GM11168 (cell line): ENCODE data around the gene DHRS12.

Experiments used
- in situ Hi-C: fragments of 300-500 bp; cut with MboI; formaldehyde crosslinking; loops from one replicate; pipeline ENCODE4 v1.12.0; 2022; ENCODE audit warnings: low sequenced_read_pairs; ENCODE audit not compliant: unreplicated experiment

DHRS12 gene

DNA sequence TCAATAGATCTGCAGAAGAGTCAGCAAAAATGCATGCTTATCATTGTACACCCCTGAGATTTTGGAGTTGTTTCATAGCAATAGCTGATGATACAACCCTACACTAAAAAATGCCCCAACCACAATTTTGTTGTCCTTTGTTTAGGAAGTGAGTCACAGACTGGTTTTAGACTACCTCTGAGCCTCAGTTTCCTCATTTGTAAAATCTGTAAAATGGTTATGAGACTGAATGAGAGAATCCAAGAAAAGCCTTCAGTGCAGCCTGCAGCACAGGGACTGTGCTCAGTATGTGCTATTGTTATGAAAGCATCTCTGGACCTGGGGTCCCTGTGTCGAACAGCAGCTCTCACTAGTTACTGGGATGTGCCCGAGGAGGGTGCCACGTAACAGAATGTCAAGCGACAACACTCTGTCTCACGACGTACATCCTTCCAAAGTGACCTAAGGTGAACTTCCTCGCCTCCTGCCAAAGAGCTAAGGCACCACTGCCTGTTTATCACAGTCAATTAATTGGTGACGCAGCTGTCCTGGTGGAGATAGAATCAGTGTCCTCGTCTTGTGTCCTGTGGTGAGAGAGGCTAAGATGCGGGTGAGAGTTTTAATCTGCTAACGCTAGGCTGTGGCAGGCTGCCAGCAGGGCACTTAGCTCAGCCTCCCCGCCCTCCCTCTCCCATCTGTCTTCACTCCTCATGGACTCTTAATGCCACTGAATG is 18.1 kb downstream of the DHRS12 start:
- in situ Hi-C loops, result no loop called here

DNA sequence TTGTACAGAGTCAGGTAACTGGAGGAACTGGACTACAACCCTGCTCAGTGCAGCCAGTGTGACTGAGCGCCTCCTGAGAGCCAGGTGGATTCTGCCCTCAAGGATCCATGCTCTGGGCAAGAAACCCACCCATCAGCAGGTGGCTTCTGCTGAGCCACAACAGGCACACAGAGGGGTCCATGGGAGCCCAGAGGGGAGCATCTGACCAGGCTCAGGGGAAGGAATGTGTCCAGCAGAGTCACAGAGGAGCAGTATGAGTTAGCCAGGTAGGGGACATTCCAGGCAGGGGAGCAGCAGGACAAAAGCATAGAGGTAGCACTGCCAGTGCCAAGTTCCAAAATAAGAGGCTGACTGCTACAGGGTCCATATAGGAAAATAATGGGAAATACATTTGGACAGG is 19.9 kb downstream of the DHRS12 start:
- in situ Hi-C loops, result no loop called here

DNA sequence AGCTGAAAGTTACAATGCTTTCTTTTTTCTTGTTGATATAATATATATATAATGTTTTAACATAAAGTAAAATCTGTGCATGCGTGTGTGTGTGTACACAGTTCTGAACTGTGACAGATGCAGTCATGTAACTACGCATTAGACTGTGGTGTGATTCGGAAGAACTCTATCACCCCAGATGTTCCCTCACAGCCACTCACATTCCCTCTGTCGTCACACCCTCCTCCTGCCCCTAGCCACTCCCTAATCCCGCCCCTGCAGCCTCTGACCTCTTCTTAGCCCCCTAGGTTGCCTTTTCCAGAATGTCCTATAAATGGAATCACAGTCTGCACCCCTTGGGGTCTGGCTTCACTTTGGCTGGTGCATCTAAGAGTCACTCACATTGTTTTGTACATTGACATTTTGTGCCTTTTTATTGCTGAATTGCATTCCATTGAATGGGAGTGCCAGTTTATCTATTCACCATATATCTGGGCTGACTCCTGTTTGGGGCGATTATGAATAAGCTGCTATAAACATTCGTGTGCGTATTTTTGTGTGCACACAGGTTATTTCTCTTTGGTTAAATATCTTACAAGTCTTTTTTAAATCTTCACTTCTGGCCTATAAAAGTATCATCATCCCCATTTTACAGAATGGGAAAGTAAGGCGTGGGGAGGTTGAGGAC is 20.4 kb downstream of the DHRS12 start:
- in situ Hi-C loops, result no loop called here

DNA sequence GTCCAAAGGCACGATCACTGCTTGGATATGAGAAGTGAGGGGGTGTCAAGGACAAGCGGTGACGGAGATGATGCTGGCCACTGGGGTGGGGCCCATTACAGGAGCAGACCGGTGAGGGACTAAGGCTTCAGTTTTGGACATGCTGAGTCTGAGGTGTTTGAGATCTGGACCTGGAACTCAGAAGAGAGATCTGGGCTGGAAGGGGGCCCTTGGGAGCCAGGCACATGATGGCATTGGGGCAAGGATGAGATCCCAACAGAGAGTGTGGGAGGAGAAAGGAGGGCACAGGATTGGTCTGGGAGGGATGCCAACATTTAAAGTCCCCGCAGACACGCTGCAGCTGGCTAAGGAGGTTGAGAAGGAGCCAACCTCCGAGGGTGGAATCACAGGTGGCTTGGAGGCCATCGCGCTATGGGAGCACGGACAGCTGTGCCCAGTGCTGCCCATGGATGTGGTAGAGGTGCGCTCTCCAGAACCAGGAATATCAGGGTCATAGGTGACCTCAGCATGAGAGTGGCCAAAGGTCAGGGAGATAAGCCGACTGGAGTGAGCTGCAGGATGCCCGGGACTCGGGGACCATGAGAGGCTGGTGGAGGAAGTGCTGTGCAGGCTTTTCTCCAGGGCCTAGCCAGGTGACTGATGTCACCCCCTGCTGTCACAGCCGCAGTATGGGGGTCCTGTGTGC is 21.8 kb downstream of the DHRS12 start:
- in situ Hi-C loops, result no loop called here

DNA sequence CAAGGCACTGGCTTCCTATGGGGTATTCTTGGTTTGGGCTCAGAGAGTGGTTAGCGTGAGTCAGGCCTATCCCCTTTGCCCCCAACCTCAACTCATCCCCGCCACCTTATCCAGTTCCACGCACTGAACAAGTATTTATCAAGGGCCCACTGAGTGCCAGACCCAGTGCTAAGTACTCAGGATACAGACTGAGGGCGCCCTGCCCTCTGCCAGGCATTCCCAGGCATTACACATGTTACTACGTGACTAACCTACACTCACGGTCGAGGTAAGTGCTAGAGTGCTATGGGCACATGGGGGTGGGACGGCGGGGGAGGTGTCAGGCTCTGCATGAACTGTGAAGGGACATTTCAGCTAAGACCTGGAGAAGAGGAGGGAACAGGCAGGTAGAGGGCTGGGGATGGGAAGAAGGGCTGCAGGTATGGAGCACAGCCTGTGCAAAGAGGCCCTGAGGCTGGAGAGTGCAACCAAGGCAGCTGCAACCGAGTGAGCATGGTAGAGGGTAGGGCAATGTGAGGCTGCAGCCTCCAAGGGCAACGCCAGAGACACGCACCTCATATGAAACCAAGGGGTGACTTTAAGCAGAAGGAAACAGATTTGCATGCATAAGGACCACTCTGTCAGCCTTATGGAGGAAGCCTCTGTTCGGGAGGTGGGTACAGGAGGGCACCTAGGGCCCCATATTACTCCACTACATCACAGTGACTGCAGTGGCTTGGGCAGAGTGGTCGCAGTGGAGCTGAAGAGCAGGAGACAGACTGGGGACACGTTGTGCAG is 22.5 kb downstream of the DHRS12 start:
- in situ Hi-C loops, result no loop called here

DNA sequence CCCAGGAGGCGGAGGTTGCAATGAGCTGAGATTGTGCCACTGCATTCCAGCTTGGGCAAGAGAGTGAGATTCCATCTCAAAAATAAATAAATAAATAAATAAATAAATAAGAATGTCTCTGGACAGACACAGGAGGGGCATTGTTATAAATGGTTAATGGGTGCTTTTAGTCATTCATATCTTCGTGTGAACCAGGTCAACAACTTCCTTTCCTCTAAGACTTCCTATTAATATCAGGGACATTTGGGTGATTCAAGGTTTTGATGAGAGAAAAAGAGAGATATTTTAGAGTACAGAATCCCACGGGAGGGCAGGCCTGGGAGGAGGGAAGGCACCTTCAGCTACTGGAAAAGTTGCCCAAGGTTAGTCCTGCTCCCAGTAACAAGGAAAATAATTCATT is 23.9 kb downstream of the DHRS12 start:
- in situ Hi-C loops, result no loop called here

DNA sequence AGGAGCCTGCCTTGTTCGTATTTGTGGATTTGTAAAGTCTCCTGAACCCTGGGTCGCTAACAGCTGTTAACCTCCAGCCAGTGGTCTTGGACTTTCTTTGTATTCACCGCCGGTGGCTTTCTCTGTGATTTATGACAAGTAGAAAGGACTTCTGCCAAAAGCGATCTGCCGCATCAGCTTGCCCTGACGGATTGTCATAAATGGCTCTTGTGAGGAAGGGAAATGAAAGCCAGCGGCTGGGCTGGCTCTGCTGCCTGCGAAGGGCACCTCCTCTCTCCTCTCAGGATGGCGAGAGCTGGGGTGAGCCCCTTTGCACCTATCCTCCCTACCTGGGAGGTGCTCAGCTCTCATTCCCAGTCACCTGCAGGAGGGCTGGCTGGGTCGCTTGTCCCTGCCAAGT is 25.6 kb downstream of the DHRS12 start:
- in situ Hi-C loops, result no loop called here

DNA sequence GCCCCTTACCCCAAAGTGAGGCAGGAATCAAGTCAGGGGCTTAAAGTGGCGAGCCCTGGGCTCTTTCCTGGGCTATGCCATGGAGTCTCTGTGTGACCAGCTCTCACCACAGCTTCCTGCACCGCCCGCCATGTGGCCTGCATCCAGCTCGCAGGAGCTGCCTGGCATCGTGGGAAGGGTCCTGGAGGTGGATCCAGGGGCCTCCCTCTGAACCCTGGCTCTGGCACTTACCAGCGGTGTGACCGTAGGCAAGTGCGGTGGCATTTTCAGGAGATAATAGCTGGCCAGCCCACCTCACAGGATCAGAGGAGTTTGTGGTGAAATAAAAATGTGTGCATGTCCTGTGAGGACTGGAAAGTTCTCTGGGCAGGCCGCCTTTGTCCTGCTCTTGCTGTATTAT is 26.0 kb downstream of the DHRS12 start:
- in situ Hi-C loops, result no loop called here

DNA sequence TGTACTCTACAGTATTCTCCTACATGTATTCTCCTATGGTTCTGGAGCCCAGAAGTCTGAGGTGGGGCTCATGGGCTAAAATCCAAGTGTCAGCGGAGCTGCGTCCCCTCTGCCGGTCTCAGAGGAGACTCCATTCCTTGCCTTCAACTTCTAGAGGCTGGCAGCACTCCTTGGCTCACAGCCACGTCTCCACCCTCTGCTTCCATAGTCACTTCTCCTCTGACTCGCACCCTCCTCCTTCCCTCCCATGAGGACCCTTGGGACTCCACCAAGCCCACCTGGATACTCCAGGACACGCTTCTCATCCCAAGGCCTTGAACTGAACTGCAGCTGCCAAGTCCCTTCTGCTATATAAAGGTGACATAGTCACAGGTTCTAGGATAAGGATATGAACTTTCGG is 27.8 kb downstream of the DHRS12 start:
- in situ Hi-C loops, result no loop called here

DNA sequence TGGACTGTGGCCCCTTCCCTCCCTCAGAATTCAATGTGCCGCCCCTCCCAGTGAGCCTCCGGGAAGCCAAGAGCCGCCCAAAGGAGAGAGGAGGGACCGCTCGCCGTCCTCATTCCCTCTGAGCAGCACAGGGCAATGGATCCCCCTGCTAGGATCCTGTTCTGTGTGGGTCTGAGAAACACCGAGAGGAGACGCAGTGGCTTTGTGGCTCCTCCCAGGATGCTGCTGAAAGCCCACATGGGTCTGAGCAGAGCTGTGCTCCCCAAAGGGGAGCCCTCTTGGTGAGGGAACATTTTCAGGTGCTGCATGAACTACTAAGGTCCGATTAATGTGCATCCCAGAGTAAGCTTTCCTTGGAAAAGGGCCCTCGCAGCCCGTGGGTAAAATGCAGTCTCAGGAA is 30.4 kb downstream of the DHRS12 start:
- in situ Hi-C loops, result no loop called here

DNA sequence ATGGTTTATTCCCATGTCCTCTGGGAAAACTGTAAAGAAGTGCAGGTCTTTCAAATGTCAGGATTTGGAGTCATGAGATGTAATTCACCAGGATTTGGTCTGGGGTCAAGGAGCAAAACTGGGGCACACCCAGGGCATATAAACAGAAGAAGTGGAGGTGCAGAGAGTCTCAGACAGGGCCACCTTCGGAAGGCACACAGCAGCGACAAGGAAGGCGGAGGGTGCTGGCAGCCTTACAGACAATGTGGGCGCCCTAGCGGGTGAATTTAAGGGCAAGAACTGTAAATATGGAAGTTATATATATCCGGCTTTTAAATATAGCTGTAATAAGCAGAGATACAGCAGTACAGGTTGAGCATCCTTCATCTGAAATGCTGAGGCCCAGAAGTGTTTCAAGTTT is 31.2 kb downstream of the DHRS12 start:
- in situ Hi-C loops, result no loop called here

DNA sequence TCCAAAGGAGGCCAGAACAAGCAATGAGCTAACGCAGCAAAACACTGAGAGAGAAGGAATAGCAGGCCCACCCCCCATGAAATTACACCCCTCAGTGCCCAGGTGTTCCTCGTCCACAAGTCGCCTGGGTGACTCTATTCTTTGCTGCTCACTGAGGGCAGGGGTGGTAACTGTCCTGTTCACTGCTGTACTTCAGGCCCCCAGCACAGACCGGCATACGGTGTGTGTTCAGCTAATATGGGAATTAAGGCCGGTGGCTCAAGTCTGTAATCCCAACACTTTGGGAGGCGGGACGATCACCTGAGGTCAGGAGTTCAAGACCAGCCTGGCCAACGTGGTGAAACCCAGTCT is 31.9 kb downstream of the DHRS12 start:
- in situ Hi-C loops, result no loop called here

DNA sequence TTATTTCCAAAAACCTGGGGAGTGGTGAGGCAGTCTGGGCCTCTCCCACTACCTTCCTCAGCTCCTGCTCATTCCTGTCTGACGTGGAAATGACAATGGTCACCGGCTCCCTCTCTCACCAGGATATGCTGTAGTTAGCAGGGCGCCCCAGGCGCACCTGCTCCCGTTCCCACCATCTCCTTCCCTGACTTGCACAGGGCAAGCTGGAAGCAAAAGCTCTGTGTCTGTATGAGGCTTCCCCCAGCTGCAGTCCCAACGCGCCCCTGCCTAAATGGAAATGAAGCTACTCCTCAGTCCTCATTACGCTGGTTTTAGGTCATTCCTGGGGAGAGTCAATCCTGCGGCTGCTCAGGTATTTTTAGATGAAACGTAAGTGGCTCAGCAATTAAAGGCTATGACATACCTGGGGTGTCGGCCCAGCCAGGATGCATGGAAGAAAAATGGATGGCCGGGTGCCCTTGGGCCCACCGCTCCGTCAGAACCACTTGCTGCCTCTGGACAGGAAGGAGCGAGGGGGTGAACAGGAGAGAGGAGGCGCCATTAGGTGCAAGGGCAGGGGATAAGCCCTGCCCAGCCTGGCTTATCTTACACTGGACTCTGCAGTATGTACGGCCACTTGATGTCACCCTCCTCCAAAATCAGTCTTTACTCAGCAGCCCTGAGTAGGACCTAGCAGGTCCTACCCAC is 32.4 kb downstream of the DHRS12 start:
- in situ Hi-C loops, result no loop called here

DNA sequence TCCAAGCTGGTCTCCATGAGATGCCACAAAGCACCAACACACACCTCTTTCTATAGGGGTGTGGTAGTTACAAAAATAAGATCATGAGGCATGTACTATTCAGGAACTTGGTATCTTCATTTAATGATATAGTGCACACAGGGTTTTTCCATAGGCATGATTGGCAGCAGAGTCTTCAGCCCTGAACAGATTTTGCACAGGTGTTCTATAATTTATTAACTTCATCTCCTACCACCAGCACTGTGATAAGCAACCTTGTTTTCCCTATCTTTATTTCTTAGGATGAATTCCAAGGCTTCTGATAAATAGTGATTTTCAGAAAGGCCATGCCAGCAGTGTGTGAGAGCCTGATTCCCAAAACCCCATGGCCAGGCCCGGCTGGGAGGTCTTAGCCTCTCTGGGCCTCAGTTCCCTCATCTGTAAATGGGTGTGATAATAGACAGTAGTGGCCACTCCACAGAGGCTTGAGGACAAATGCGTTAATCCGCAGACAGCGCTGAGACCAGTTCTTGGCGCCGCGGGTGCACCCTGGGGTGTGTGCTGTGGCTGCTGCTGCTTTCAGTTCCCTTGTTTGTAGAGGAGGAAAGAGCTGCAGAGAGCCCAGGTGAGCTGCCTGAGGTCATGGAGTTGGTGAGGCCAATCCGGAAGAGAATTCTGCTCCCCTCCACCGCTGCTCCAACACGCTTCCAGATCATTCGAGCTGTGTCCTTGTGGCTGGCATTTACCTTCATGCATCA is 33.1 kb downstream of the DHRS12 start:
- in situ Hi-C loops, result no loop called here

DNA sequence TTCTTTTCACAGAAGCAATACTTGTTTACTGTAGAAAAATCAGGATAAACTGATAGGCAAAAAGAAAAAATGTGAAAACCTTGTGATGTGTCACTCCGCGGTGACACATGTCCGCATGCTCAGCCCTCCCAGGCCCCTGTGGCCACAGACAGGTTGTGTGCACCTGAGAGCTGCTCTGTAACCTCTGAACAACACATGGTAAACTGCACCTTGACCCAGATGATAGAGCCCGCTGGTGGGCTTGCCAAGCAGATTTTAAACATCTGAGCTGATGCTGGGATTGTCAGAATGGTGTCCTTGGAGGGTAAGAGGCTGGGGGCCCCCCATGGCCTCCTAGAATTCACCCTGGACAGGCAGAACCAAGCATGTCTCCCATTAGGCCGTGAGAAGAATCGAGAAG is 33.8 kb downstream of the DHRS12 start:
- in situ Hi-C loops, result no loop called here

DNA sequence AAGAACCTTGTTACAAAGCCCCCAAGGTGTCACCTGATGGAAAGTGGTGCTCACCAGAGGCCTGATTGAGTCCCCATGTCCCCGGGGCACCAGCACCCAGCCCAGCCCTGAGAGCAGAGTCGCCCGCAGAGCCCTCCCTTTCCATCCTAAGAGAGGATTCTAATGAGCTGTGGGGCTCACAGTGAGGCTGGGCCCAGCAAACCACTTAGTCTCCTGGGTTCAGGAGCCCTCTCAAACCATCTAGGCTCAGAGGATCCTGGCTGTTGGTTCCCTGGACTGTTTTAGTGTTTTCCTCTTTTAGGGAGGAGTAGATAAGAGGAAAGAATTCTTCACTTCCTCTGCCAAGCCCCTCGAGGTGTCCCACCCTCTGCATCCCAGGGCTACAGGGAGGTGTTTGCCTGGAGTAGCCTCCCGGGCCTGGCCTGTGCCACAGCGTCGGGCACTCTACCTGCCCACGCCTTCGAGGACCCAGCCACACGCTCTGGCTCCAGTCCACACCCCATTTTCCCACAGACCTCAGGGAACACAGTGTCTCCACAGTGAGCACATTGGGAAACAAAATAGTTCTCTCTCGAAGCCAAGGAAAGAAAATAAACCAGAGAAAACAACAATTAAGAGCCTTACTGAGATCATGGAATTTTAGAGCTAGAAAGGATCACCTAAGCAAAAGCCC is 34.4 kb downstream of the DHRS12 start:
- in situ Hi-C loops, result no loop called here

DNA sequence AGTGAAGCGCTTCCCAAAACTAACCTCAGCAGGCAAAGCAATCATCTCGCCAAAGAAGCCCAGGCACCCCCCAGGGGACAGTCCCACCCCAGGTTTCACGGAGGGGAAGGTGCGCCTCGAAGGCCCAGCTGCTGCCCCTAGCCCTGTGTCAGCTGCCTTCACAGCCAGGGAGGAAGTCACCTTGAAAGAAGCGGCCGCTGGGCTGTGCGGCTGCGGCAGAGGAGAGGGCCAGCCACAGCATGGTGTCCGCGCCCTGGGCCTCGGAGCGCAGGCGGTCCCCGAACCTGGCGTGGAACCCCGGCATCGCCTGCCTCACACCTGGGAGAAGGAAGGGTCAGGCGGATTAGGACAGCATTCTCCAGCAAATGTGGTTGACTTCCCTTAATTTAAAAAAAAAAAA is 35.0 kb downstream of the DHRS12 start:
- in situ Hi-C loops, result no loop called here

DNA sequence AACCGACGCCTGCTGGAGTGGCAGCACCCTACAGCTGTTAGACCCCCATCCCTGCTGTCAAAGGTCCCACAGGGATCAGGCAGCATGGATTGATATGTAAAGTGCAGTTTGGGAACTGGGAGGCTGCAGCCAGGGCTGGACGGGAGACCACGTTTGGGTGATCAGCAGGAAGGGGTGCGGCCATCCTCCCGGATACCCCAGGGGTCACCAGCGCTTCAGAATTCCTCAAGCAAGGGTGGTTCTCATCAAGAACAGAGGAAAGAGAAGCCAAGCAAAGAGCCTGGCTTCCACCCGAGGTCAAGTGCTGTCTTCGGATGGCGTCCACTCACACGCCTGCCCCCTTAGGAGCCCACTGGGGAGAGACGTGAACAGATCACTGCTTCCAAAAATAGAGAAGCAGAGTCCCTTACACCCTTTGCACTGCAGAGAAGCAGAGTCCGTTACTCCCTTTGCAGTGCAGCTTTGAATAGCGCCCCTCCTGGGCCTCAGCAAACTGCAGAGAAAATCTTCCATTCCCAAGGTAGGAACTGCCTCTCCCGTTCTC is 35.5 kb downstream of the DHRS12 start:
- in situ Hi-C loops, result no loop called here

DNA sequence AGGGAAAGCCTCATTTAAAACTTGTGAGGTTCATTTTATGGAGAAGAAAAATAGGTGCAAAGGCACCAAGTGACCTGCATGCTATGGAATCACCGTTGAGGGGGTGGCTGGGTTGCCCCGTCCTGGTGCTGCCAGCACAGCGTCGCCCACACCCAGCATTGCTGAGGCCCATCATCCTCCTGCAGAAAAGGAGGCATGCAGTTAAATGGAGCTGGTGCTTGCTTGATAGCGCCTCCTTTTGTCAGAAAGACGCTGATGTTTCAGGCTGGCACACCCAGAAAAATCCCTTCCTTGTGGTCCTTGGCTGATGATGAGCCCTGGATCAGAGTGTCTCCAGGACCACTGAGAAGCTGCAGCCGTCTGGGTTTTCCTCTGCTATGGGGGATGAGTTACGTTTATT is 36.9 kb downstream of the DHRS12 start:
- in situ Hi-C loops, result no loop called here
